H1 (cell line): Measurements from ENCODE around the gene SEC24B. TPM values are rescaled to one million over a fixed set of nuclear protein-coding genes. Genes with fewer than 3 reads are reported as not detected.

Source experiments
- CTCF ChIA-PET: fragments of 300-600 bp; sonication (Branson Sonifier 250); formaldehyde crosslinking; loops from one replicate; lab custom pipeline; 2021; ENCODE audit not compliant: partially characterized antibody; lab: Charles Lee
- POLR2A ChIA-PET: fragments of 300-600 bp; sonication (Branson Sonifier 250); formaldehyde crosslinking; loops from one replicate; lab custom pipeline; 2021; ENCODE audit warnings: inconsistent platforms; ENCODE audit not compliant: partially characterized antibody; lab: Charles Lee
- DNase-seq, 2 experiments: peaks; one replicate each; pipeline versions ENCODE4 v3.0.0 to v3.0.0-alpha.2; 2010 to 2022; ENCODE audit warnings: low spot score in 2 of 2, low read depth in 1 of 2, mixed read lengths in 1 of 2
- FAIRE-seq: peaks from 2 replicates; lab custom pipeline; 2011; peaks lifted over from hg19 to GRCh38; lab: Jason Lieb, UNC
- H2AFZ ChIP-seq: 2 replicates; pipeline ENCODE4 v1.8.1; 2012; ENCODE audit warnings: low read length, inconsistent platforms
- H2AK5ac ChIP-seq: 2 replicates; pipeline ENCODE4 v1.6.1; 2013; ENCODE audit warnings: low read depth, low read length
- H2BK120ac ChIP-seq: replicated peaks from 2 replicates; pipeline ENCODE3; 2013; ENCODE audit warnings: low read depth, low read length, inconsistent platforms
- H2BK12ac ChIP-seq: 2 replicates; pipeline ENCODE4 v1.6.1; 2013; ENCODE audit warnings: low read depth, low read length
- H2BK15ac ChIP-seq: 2 replicates; pipeline ENCODE4 v1.6.1; 2013; ENCODE audit warnings: low read length
- H2BK20ac ChIP-seq: 2 replicates; pipeline ENCODE4 v1.6.1; 2013; ENCODE audit warnings: low read length
- H2BK5ac ChIP-seq: 2 replicates; pipeline ENCODE4 v1.6.1; 2013; ENCODE audit warnings: low read depth, low read length
- H3K14ac ChIP-seq: 2 replicates; pipeline ENCODE4 v1.6.1; 2013; ENCODE audit warnings: inconsistent platforms; ENCODE audit not compliant: insufficient read length
- H3K18ac ChIP-seq: 2 replicates; pipeline ENCODE4 v1.6.1; 2013; ENCODE audit warnings: low read length; ENCODE audit errors: extremely low read depth
- H3K23ac ChIP-seq: 2 replicates; pipeline ENCODE4 v1.6.1; 2013; ENCODE audit warnings: inconsistent platforms; ENCODE audit not compliant: insufficient read length
- H3K23me2 ChIP-seq: 2 replicates; pipeline ENCODE4 v1.6.1; 2013; ENCODE audit warnings: low read depth, low read length
- H3K27ac ChIP-seq: 2 replicates; pipeline ENCODE4 v1.6.1; 2011; ENCODE audit warnings: low read depth, low read length, inconsistent platforms
- H3K27me3 ChIP-seq, 4 experiments: replicated peaks in 1 of 4; 1 replicate in 1 of 4; 2 replicates in 3 of 4; pipeline versions ENCODE4 v1.6.1 to v1.8.1; 2011 to 2013; ENCODE audit warnings: low read length in 3 of 4, mild to moderate bottlenecking in 3 of 4, inconsistent platforms in 2 of 4, mixed read lengths in 2 of 4, moderate library complexity in 1 of 4; ENCODE audit not compliant: control insufficient read depth in 3 of 4, insufficient read depth in 3 of 4; ENCODE audit errors: extremely low read depth in 1 of 4
- H3K36me3 ChIP-seq, 4 experiments: 2 replicates each; pipeline versions ENCODE4 v1.6.1 to v1.8.1; 2011 to 2013; ENCODE audit warnings: mild to moderate bottlenecking in 4 of 4, low read length in 3 of 4, moderate library complexity in 2 of 4, control low read depth in 1 of 4, inconsistent platforms in 1 of 4; ENCODE audit not compliant: insufficient read depth in 4 of 4, control insufficient read depth in 2 of 4
- H3K4ac ChIP-seq: replicated peaks from 2 replicates; pipeline ENCODE3; 2013; ENCODE audit warnings: low read length, low read depth, mixed read lengths, inconsistent platforms; ENCODE audit not compliant: insufficient read length
- H3K4me1 ChIP-seq, 4 experiments: replicated peaks in 1 of 4; 1 replicate in 1 of 4; 2 replicates in 3 of 4; pipeline versions ENCODE4 v1.6.1 to v1.8.1; 2011 to 2013; ENCODE audit warnings: low read length in 3 of 4, inconsistent platforms in 2 of 4, mixed read lengths in 1 of 4; ENCODE audit not compliant: insufficient read depth in 4 of 4, control insufficient read depth in 3 of 4
- H3K4me2 ChIP-seq, 2 experiments: 2 replicates each; pipeline versions ENCODE4 v1.6.1 to v1.8.1; 2011 to 2013; ENCODE audit warnings: low read depth in 2 of 2, low read length in 2 of 2, control low read depth in 1 of 2, inconsistent platforms in 1 of 2, mild to moderate bottlenecking in 1 of 2; ENCODE audit not compliant: insufficient read depth in 1 of 2
- H3K4me3 ChIP-seq, 4 experiments: fragments of 200-600, 300-600 bp in 1 of 4; sonication (generic), shearing (Covaris generic), sonication (Bioruptor Twin) in 1 of 4; 2 replicates each; pipeline versions ENCODE4 v1.5.1 to v1.8.1; 2011 to 2016; ENCODE audit warnings: low read length in 4 of 4, low read depth in 3 of 4, control low read depth in 2 of 4, inconsistent platforms in 2 of 4, mild to moderate bottlenecking in 2 of 4, mixed read lengths in 1 of 4, moderate library complexity in 1 of 4; ENCODE audit not compliant: insufficient read depth in 2 of 4; ENCODE audit errors: extremely low read depth in 1 of 4
- H3K56ac ChIP-seq: replicated peaks from 2 replicates; pipeline ENCODE3; 2013; ENCODE audit warnings: low read depth, mild to moderate bottlenecking, mixed read lengths, low read length, inconsistent platforms; ENCODE audit not compliant: insufficient read length
- H3K79me1 ChIP-seq: 2 replicates; pipeline ENCODE4 v1.6.1; 2013; ENCODE audit warnings: low read depth, low read length, control low read depth
- H3K79me2 ChIP-seq, 2 experiments: 2 replicates each; pipeline versions ENCODE4 v1.6.1 to v1.8.1; 2012 to 2013; ENCODE audit warnings: low read length in 2 of 2, mild to moderate bottlenecking in 2 of 2, inconsistent platforms in 1 of 2; ENCODE audit not compliant: insufficient read depth in 2 of 2, control insufficient read depth in 1 of 2
- H3K9ac ChIP-seq, 4 experiments: replicated peaks in 1 of 4; 1 replicate in 1 of 4; 2 replicates in 3 of 4; pipeline versions ENCODE4 v1.6.1 to v1.8.1; 2011 to 2013; ENCODE audit warnings: low read depth in 3 of 4, low read length in 3 of 4, control low read depth in 2 of 4, mild to moderate bottlenecking in 2 of 4, moderate library complexity in 2 of 4, inconsistent platforms in 1 of 4; ENCODE audit errors: extremely low read depth in 1 of 4
- H3K9me3 ChIP-seq, 2 experiments: 2 replicates each; pipeline versions ENCODE4 v1.6.1 to v1.8.1; 2012 to 2013; ENCODE audit warnings: mild to moderate bottlenecking in 2 of 2, moderate library complexity in 2 of 2, control low read depth in 1 of 2, inconsistent platforms in 1 of 2, low read depth in 1 of 2, low read length in 1 of 2, mixed read lengths in 1 of 2; ENCODE audit not compliant: insufficient read depth in 2 of 2
- H4K20me1 ChIP-seq, 2 experiments: replicated peaks in 1 of 2; 2 replicates each; pipeline versions ENCODE3 to v1.8.1; 2011 to 2013; ENCODE audit warnings: inconsistent platforms in 2 of 2, low read length in 2 of 2, mild to moderate bottlenecking in 1 of 2; ENCODE audit not compliant: insufficient read depth in 2 of 2, control insufficient read depth in 1 of 2
- H4K5ac ChIP-seq: 2 replicates; pipeline ENCODE4 v1.6.1; 2013; ENCODE audit warnings: low read length, low read depth, mixed read lengths, inconsistent platforms; ENCODE audit not compliant: insufficient read length
- H4K8ac ChIP-seq: 2 replicates; pipeline ENCODE4 v1.8.0; 2013; ENCODE audit warnings: mild to moderate bottlenecking, moderate library complexity, low read length, inconsistent platforms; ENCODE audit not compliant: insufficient read depth; ENCODE audit errors: extremely low read depth
- H4K91ac ChIP-seq: replicated peaks from 2 replicates; pipeline ENCODE3; 2013; ENCODE audit warnings: low read length, mixed read lengths, inconsistent platforms; ENCODE audit not compliant: insufficient read length
- ASH2L ChIP-seq: fragments of 200-600, 300-600 bp; sonication (generic); IDR thresholded peaks from one replicate; pipeline ENCODE4 v1.7.1; 2017; ENCODE audit warnings: low read length
- BCL11A ChIP-seq, 2 experiments: IDR thresholded peaks; one replicate each; pipeline ENCODE4 v1.6.1; 2011; ENCODE audit warnings: low read depth in 2 of 2, low read length in 2 of 2, mild to moderate bottlenecking in 2 of 2
- BRCA1 ChIP-seq: IDR thresholded peaks from 2 replicates; pipeline ENCODE4 v1.6.1; 2012; ENCODE audit warnings: low read depth, low read length, improper control_type of control experiment
- CEBPB ChIP-seq: IDR thresholded peaks from 2 replicates; pipeline ENCODE4 v1.6.1; 2012; ENCODE audit warnings: low read depth, low read length
- FOSL1 ChIP-seq: IDR thresholded peaks from 2 replicates; pipeline ENCODE4 v1.6.1; 2011; ENCODE audit warnings: mild to moderate bottlenecking, low read depth, low read length, moderate library complexity; ENCODE audit not compliant: insufficient read depth
- POLR2A ChIP-seq, 2 experiments: IDR thresholded peaks; 1 replicate in 1 of 2; 2 replicates in 1 of 2; pipeline ENCODE4 v1.6.1; 2011; ENCODE audit warnings: low read depth in 2 of 2, low read length in 2 of 2, mild to moderate bottlenecking in 2 of 2; ENCODE audit errors: control extremely low read depth in 1 of 2
- POLR2AphosphoS5 ChIP-seq: IDR thresholded peaks from 2 replicates; pipeline ENCODE4 v1.6.1; 2011; ENCODE audit warnings: low read depth, low read length
- RBBP5 ChIP-seq: IDR thresholded peaks from 2 replicates; pipeline ENCODE4 v1.7.1; 2012; ENCODE audit warnings: low read depth, mild to moderate bottlenecking, inconsistent platforms, low read length, moderate library complexity, borderline replicate concordance
- RFX5 ChIP-seq: IDR thresholded peaks from 2 replicates; pipeline ENCODE4 v1.6.1; 2011; ENCODE audit warnings: low read depth, low read length, improper control_type of control experiment, borderline replicate concordance
- RNF2 ChIP-seq: fragments of 200-900, 300-1000 bp; sonication (generic); IDR thresholded peaks from 2 replicates; pipeline ENCODE4 v1.7.1; 2016; ENCODE audit warnings: borderline replicate concordance, low read depth, mild to moderate bottlenecking, antibody characterized with exemption, low read length; ENCODE audit not compliant: poor library complexity, severe bottlenecking; ENCODE audit errors: missing control alignments
- SIRT6 ChIP-seq: IDR thresholded peaks from one replicate; pipeline ENCODE4 v1.7.1; 2012; ENCODE audit warnings: low read length, inconsistent platforms
- SP1 ChIP-seq: IDR thresholded peaks from 2 replicates; pipeline ENCODE4 v1.6.1; 2011; ENCODE audit warnings: low read depth, low read length
- SP2 ChIP-seq: IDR thresholded peaks from 2 replicates; pipeline ENCODE4 v1.6.1; 2012; ENCODE audit warnings: mild to moderate bottlenecking, low read length, inconsistent platforms
- SP4 ChIP-seq: IDR thresholded peaks from 2 replicates; pipeline ENCODE4 v1.6.1; 2012; ENCODE audit warnings: low read length, inconsistent platforms
- TAF7 ChIP-seq: optimal IDR thresholded peaks from 2 replicates; pipeline ENCODE3; 2011; ENCODE audit warnings: low read depth, mild to moderate bottlenecking, inconsistent platforms, low read length, moderate library complexity, borderline replicate concordance
- TBP ChIP-seq: IDR thresholded peaks from 2 replicates; pipeline ENCODE4 v1.6.1; 2011; ENCODE audit warnings: low read depth, low read length, improper control_type of control experiment
- TCF12 ChIP-seq: IDR thresholded peaks from 2 replicates; pipeline ENCODE4 v1.6.1; 2011; ENCODE audit warnings: low read depth, mild to moderate bottlenecking, low read length
- WGBS, 2 experiments: shearing (Covaris generic) in 1 of 2; methylation state at CpG; one replicate each; pipeline versions ENCODE4 v1.1.6 to v1.1.7; 2013 to 2015; ENCODE audit warnings: low lambda C conversion rate in 2 of 2, mixed read lengths in 2 of 2, inconsistent platforms in 1 of 2, low coverage in 1 of 2, missing lambda C conversion rate in 1 of 2; ENCODE audit not compliant: insufficient replicate concordance in 2 of 2, insufficient coverage in 1 of 2, insufficient read length in 1 of 2; ENCODE audit errors: extremely low coverage in 1 of 2, missing lambda C conversion rate in 1 of 2; 5-methylcytosine and 5-hydroxymethylcytosine counted together
- polyA plus RNA-seq, 7 experiments: library from polyadenylated mRNA; depleted of rRNA in 3 of 7; stranded (reverse) in 5 of 7; unstranded in 2 of 7; fragments of >200 nt in 5 of 7; fragments of 200-250 nt in 2 of 7; gene quantifications; 1 replicate in 5 of 7; 2 replicates in 1 of 7; 4 replicates in 1 of 7; pipeline versions ENCODE4 v1.2.1 to v1.2.3, GENCODE V29; 2011 to 2013; ENCODE audit warnings: missing spikeins in 2 of 7, mixed read lengths in 2 of 7
- total RNA-seq: library from RNA; stranded (reverse); fragmentation: NEBNext Ultra II Directional; extraction: Animal tissue kit (Norgen Biotek cat#: 25700); gene quantifications from 2 replicates; pipeline ENCODE4 v1.2.1, GENCODE V29; 2021

SEC24B gene
- total and polyA plus RNA-seq, 2 of the 8 experiments (the other 6 are each of a cell fraction or from before 2014, with no cell fraction given) = 25.6 to 30.9 TPM

DNA sequence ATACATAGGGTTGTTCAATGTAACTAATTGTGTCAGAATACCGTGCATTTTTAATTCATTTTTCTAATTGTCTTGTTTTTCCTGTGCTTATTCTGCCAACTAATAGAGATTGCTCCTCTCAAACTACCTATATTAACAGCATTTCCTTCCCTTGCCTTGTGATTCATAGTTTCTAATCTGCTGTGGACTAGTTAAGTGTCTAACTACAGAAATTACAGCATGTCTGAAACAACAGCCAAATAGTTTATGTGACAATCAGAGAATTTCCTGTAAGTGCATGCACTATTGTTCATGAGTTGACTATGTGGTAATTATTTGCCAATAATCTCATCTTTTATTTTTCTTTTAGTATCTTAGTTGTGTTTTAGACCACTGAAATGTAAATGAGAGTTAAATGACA, 4.1 kb upstream of the SEC24B start:
- Histone ChIP-seq H2AK5ac (no peak overlapping the region), H4K91ac (no peak overlapping the region), H3K27me3 (no peaks in the 10 kb centered on the region), H4K5ac (no peak overlapping the region), H3K4ac (no peak overlapping the region), H3K79me2 (peaks cover 0 to 4% of the 10 kb centered on the region in 2 experiments; a peak in 2 of 4 replicates), H4K20me1 (peaks cover 0 to 2% of the 10 kb centered on the region in 2 experiments), H2BK120ac (no peak overlapping the region), H3K27ac (no peak overlapping the region), H3K9me3 (no peaks in the 10 kb centered on the region), H3K56ac (no peak overlapping the region), H2BK12ac (no peak overlapping the region), H3K23me2 (peaks cover 3% of the 10 kb centered on the region), H3K23ac (no peak overlapping the region), H3K36me3 (no peaks in the 10 kb centered on the region), H3K18ac (no peak overlapping the region), H3K9ac (no peak overlapping the region), H3K79me1 (no peaks in the 10 kb centered on the region), H4K8ac (no peak overlapping the region), H3K4me3 (no peak overlapping the region), H2BK5ac (no peak overlapping the region), H3K14ac (no peak overlapping the region), H3K4me2 (no peak overlapping the region), H2BK15ac (no peak overlapping the region), H2AFZ (no peak overlapping the region), H3K4me1 (peaks cover 0 to 3% (median under 1%) of the 10 kb centered on the region in 4 experiments; a peak in 3 of 7 replicates), H2BK20ac (no peak overlapping the region)
- CTCF ChIA-PET = no interaction called here
- no peak for FAIRE-seq
- POLR2A ChIA-PET = no interaction called here
- DNase-seq = no peak
- TF ChIP-seq SP1 (no peak), SP4 (no peak), SP2 (no peak), POLR2A (IDR thresholded peaks at IDR 0.05; ENCODE audit: control extremely low read depth in 1 of 2, low read depth in 2 of 2, low read length in 2 of 2) (no peak), TBP (no peak), BCL11A (IDR thresholded peaks at IDR 0.05; ENCODE audit: low read depth in 2 of 2, low read length in 2 of 2) (no peak), CEBPB (no peak), TCF12 (no peak), TAF7 (no peak), SIRT6 (no peak), ASH2L (no peak), RFX5 (no peak), RNF2 (no peak), POLR2AphosphoS5 (no peak), FOSL1 (no peak), RBBP5 (no peak), BRCA1 (no peak)
- WGBS, 2 experiments = 92% methylated on average over 1 of the region's 1 CpG; no CpG with 5 or more reads in 1 of the 2 experiments
